Measurements from ENCODE around the gene CHPT1. TPM values are rescaled to one million over a fixed set of nuclear protein-coding genes. Genes with fewer than 3 reads are reported as not detected.
"Not testable (repeated sequence)": the region's sequence is repeated elsewhere in the genome, so short reads cannot be mapped to it uniquely, and the experiment has no call there.

CHPT1 gene
- polyA plus RNA-seq (2013, experiment 1 of 2; ENCODE audit: insufficient read length), result 22.4 TPM
- polyA plus RNA-seq (2013, experiment 2 of 2; ENCODE audit: insufficient read length), result 21.0 TPM

- DNase-seq, result peak; percentile 33
These were observed at the start of gene CHPT1 for GRCh38 chr12:101697197-101697929. TSS of gene CHPT1 (plus strand) at chr12:101697640. CDS start at chr12:101697862, 222 bp downstream.

GRCh38 chr12:101647711-101648110 is 49.7 kb upstream of the CHPT1 start:
- DNase-seq, result no peak

- no peak for DNase-seq
These were observed 49.2 kb upstream of the CHPT1 start for GRCh38 chr12:101648195-101648594.

GRCh38 chr12:101650346-101651117 is 46.9 kb upstream of the CHPT1 start:
- no peak for DNase-seq

- DNase-seq, result no peak
These were observed 44.4 kb upstream of the CHPT1 start for GRCh38 chr12:101653030-101653429.

GRCh38 chr12:101653503-101653902 is 43.9 kb upstream of the CHPT1 start:
- no peak for DNase-seq

- DNase-seq, result no peak
These were observed 43.0 kb upstream of the CHPT1 start for GRCh38 chr12:101654442-101654841.

- DNase-seq, result no peak
These were observed 42.0 kb upstream of the CHPT1 start for GRCh38 chr12:101655393-101655792.

GRCh38 chr12:101660662-101661061 is 36.8 kb upstream of the CHPT1 start:
- not testable (repeated sequence) for DNase-seq

GRCh38 chr12:101663298-101663697 is 34.1 kb upstream of the CHPT1 start:
- DNase-seq, result no peak

- no peak for DNase-seq
These were observed 32.4 kb upstream of the CHPT1 start for GRCh38 chr12:101664992-101665391.

GRCh38 chr12:101666052-101666728 is 31.2 kb upstream of the CHPT1 start:
- no peak for DNase-seq

GRCh38 chr12:101667591-101667990 is 29.8 kb upstream of the CHPT1 start:
- DNase-seq, result no peak

- DNase-seq, result peak; percentile 56
These were observed 27.3 kb upstream of the CHPT1 start for GRCh38 chr12:101670007-101670671.

GRCh38 chr12:101671157-101671791 is 26.2 kb upstream of the CHPT1 start:
- DNase-seq, result no peak

- no peak for DNase-seq
These were observed 25.6 kb upstream of the CHPT1 start for GRCh38 chr12:101671833-101672232.

- DNase-seq, result no peak
These were observed 21.9 kb upstream of the CHPT1 start for GRCh38 chr12:101675555-101675954.

GRCh38 chr12:101676497-101676896 is 20.9 kb upstream of the CHPT1 start:
- not testable (repeated sequence) for DNase-seq

- no peak for DNase-seq
These were observed 19.4 kb upstream of the CHPT1 start for GRCh38 chr12:101678081-101678480.

GRCh38 chr12:101680240-101680639 is 17.2 kb upstream of the CHPT1 start:
- no peak for DNase-seq

- DNase-seq, result no peak
These were observed 16.8 kb upstream of the CHPT1 start for GRCh38 chr12:101680647-101681046.

GRCh38 chr12:101681627-101682026 is 15.8 kb upstream of the CHPT1 start:
- DNase-seq, result not testable (repeated sequence)
